Lower leg skin (tissue), 3 donors: ENCODE data around the gene DHX57.

Experiments used
- CTCF ChIP-seq, 3 donors: fragments of 450-650 bp; IDR thresholded peaks; one replicate each; pipeline ENCODE4 v1.5.1; 2016; ENCODE audit warnings: antibody characterized with exemption in 3 of 3, mild to moderate bottlenecking in 3 of 3, moderate library complexity in 2 of 3
- POLR2A ChIP-seq, 2 donors: fragments of 450-650 bp; IDR thresholded peaks; one replicate each; pipeline ENCODE4 v1.6.1; 2016 to 2017; ENCODE audit warnings: antibody characterized with exemption in 2 of 2, mild to moderate bottlenecking in 1 of 2, moderate library complexity in 1 of 2

GRCh38 chr2:38771632-38772031, 104.1 kb downstream of the DHX57 start:
- TF ChIP-seq CTCF (IDR thresholded peaks at IDR 0.05) (no peak), POLR2A (IDR thresholded peaks at IDR 0.05) (no peak)
